GM12878 (cell line): ENCODE data around the gene XPOT. TPM values are rescaled to one million over a fixed set of nuclear protein-coding genes. Genes with fewer than 3 reads are reported as not detected.

Experiments used
- ATAC-seq: fragments of 200-7000 bp; cut with Tn5 transposase; 3 replicates; pipeline ENCODE4 v1.9.1; 2020; ENCODE audit warnings: mild to moderate bottlenecking, moderate library complexity
- BruUV-seq: library from RNA; stranded (reverse); fragments of 400-500 nt; replicated peaks from 2 replicates; lab custom pipeline; 2021; lab: Mats Ljungman, UMichigan
- CTCF ChIA-PET: fragments of 300-600 bp; sonication (Branson Sonifier 250); formaldehyde crosslinking; extraction: SDS; loops from one replicate; lab custom pipeline; 2021; ENCODE audit warnings: inconsistent platforms; lab: Yijun Ruan, JAX
- POLR2A ChIA-PET: fragments of 350-600 bp; formaldehyde crosslinking; extraction: SDS; loops from one replicate; lab custom pipeline; 2021; ENCODE audit warnings: inconsistent platforms; lab: Charles Lee
- RAD21 ChIA-PET: fragments of 300-600 bp; sonication (Branson Sonifier 250); formaldehyde crosslinking; loops from one replicate; lab custom pipeline; 2023; ENCODE audit warnings: antibody characterized with exemption; ENCODE audit not compliant: unreplicated experiment; lab: Charles Lee
- SMC1A ChIA-PET: fragments of 300-600 bp; sonication (Branson Sonifier 250); formaldehyde crosslinking; loops from one replicate; lab custom pipeline; 2023; ENCODE audit not compliant: unreplicated experiment, uncharacterized antibody; lab: Charles Lee
- DNase-seq: peaks from one replicate; pipeline ENCODE4 v3.0.0-alpha.2; 2011; ENCODE audit warnings: low read depth, low spot score
- FAIRE-seq: peaks from 3 replicates; lab custom pipeline; 2011; peaks lifted over from hg19 to GRCh38; lab: Jason Lieb, UNC
- H2AFZ ChIP-seq: 2 replicates; pipeline ENCODE4 v1.6.0; 2011; ENCODE audit warnings: low read depth, low read length, control low read depth; ENCODE audit not compliant: control insufficient read depth
- H3K27ac ChIP-seq: 2 replicates; pipeline ENCODE4 v1.5.1; 2011; ENCODE audit warnings: control low read depth; ENCODE audit not compliant: control insufficient read depth, insufficient read depth
- H3K27me3 ChIP-seq, 2 experiments: replicated peaks in 1 of 2; 2 replicates each; pipeline versions ENCODE4 v1.6.0 to v1.6.1; 2011; ENCODE audit warnings: low read length in 1 of 2; ENCODE audit not compliant: control insufficient read depth in 2 of 2, insufficient read depth in 2 of 2
- H3K36me3 ChIP-seq, 2 experiments: 2 replicates each; pipeline ENCODE4 v1.5.1; 2011; ENCODE audit warnings: low read length in 1 of 2; ENCODE audit not compliant: control insufficient read depth in 2 of 2, insufficient read depth in 2 of 2
- H3K4me1 ChIP-seq: 2 replicates; pipeline ENCODE4 v1.6.1; 2011; ENCODE audit warnings: mild to moderate bottlenecking, low read length, moderate library complexity, mixed read lengths; ENCODE audit not compliant: control insufficient read depth, insufficient read depth
- H3K4me2 ChIP-seq: 2 replicates; pipeline ENCODE4 v1.6.0; 2011; ENCODE audit warnings: control low read depth; ENCODE audit not compliant: control insufficient read depth, insufficient read depth
- H3K4me3 ChIP-seq: fragments of 200-600 bp; sonication (generic); 2 replicates; pipeline ENCODE4 v1.5.1; 2016
- H3K79me2 ChIP-seq: 2 replicates; pipeline ENCODE4 v1.6.0; 2011; ENCODE audit warnings: low read length; ENCODE audit not compliant: control insufficient read depth, insufficient read depth
- H3K9ac ChIP-seq: 2 replicates; pipeline ENCODE4 v1.8.0; 2011; ENCODE audit warnings: low read length, control low read depth, mixed read lengths; ENCODE audit not compliant: control insufficient read depth, insufficient read depth
- H3K9me3 ChIP-seq: replicated peaks from 3 replicates; pipeline ENCODE4 v1.5.1; 2011; ENCODE audit warnings: mild to moderate bottlenecking, low read length; ENCODE audit not compliant: control insufficient read depth, insufficient read depth
- H4K20me1 ChIP-seq: 2 replicates; pipeline ENCODE4 v1.6.0; 2011; ENCODE audit not compliant: control insufficient read depth, insufficient read depth
- BACH1 ChIP-seq: fragments of 450-650 bp; IDR thresholded peaks from 2 replicates; pipeline ENCODE4 v1.6.1; 2017; ENCODE audit warnings: mild to moderate bottlenecking, borderline replicate concordance
- ETV6 ChIP-seq, 2 experiments: fragments of 450-650 bp in 1 of 2; IDR thresholded peaks in 1 of 2; conservative IDR thresholded peaks in 1 of 2; 2 replicates each; pipeline ENCODE4 v1.6.1; 2014; ENCODE audit warnings: antibody characterized with exemption in 1 of 2, borderline replicate concordance in 1 of 2, low read depth in 1 of 2, mild to moderate bottlenecking in 1 of 2, moderate library complexity in 1 of 2
- IKZF1 ChIP-seq: fragments of 450-650 bp; conservative IDR thresholded peaks from 2 replicates; pipeline ENCODE4 v1.6.1; 2017; ENCODE audit warnings: antibody characterized with exemption, mild to moderate bottlenecking
- WGBS: methylation state at CpG from one replicate; pipeline ENCODE4 v1.1.6; 2016; ENCODE audit warnings: low lambda C conversion rate; ENCODE audit not compliant: insufficient replicate concordance, insufficient coverage; ENCODE audit errors: missing lambda C conversion rate; 5-methylcytosine and 5-hydroxymethylcytosine counted together
- in situ Hi-C: fragments of 300-500 bp; cut with MboI; formaldehyde crosslinking; loops from 9 replicates; pipeline ENCODE4 v1.14.3; 2018; ENCODE audit warnings: mixed read lengths
- intact Hi-C: fragments of 100-400 bp; cut with micrococcal nuclease; formaldehyde crosslinking; loops from one replicate; pipeline ENCODE4 v1.14.2; 2022; ENCODE audit not compliant: unreplicated experiment
- polyA plus RNA-seq, 11 experiments: library from polyadenylated mRNA; depleted of rRNA in 4 of 11; unstranded in 6 of 11; stranded (reverse) in 5 of 11; fragments of >200 nt; fragmentation: Nextera tagmentation in 4 of 11; fragmentation: Illumina TruSeq in 1 of 11; extraction: Ambion mirVana in 4 of 11; extraction: Trizol in 1 of 11; gene quantifications; 1 replicate in 1 of 11; 2 replicates in 10 of 11; pipeline versions ENCODE4 v1.2.1 to v1.2.3, GENCODE V29; 2011 to 2016; ENCODE audit warnings: inconsistent platforms in 2 of 11, missing spikeins in 2 of 11, low read depth in 1 of 11
- total RNA-seq, 4 experiments: library from RNA; depleted of rRNA in 3 of 4; stranded (reverse); fragments of >200 nt in 3 of 4; fragmentation: Illumina TruSeq in 1 of 4; extraction: Trizol in 1 of 4; gene quantifications; 2 replicates each; pipeline versions ENCODE4 v1.2.1 to v1.2.3, GENCODE V29; 2013 to 2021
- TF ChIP-seq, protein P1 (sequence below): fragments of 450-650 bp; IDR thresholded peaks from 2 replicates; pipeline ENCODE4 v1.6.1; 2017; ENCODE audit warnings: mild to moderate bottlenecking, moderate library complexity
- TF ChIP-seq, protein P2 (sequence below): IDR thresholded peaks from 2 replicates; pipeline ENCODE4 v1.6.1; 2011; ENCODE audit warnings: borderline replicate concordance, low read depth, mild to moderate bottlenecking, moderate library complexity, low read length; ENCODE audit not compliant: insufficient read depth, poor library complexity, severe bottlenecking

The XPOT gene
- total and polyA plus RNA-seq, 10 of the 15 experiments (the other 5 are each of a cell fraction or from before 2014, with no cell fraction given), result 11.9 to 66.3 (median 54.7) TPM

DNA sequence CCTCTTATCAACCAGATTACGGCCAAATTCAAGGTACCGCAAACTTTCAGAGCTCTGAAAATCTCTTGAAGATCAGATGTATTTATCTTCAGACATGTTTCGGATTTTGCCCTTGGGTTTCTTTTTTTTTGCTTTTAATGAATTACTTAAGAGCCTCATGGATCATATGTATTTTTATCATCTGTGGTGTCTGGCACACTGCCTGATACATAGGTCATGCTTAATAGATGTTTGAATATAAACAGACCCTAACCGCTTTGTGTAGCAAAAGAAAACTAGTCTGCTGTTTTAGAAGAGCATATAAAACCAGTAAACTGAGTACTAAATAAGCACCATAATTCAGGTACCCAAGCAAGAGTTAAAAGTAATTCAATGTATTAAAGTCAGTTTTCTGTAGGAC lies 27.6 kb downstream of the XPOT start:
- intact Hi-C loops (no loop called here), in situ Hi-C loops (no loop called here)
- DNase-seq (no peak), FAIRE-seq (no peak), ATAC-seq (no peak)
- H3K4me2 ChIP-seq, result no peak overlapping the region
- H3K4me1 ChIP-seq, result no peaks in the 10 kb centered on the region
- no TSS peak for BruUV-seq
- ChIA-PET RAD21 (no interaction called here), POLR2A (no interaction called here), CTCF (interaction anchor here (1.0 kb wide), 2 partner anchors 10 to 175 kb away, joined by 3 to 4 read pairs; no protein-coding TSS in a partner anchor), SMC1A (interaction anchor here (0.8 to 1.4 kb wide), 2 partner anchors 14 to 41 kb away, joined by 3 to 4 read pairs; no protein-coding TSS in a partner anchor)
- peaks cover 0 to 29% of the 10 kb centered on the region in 2 experiments for H3K36me3 ChIP-seq
- 94% methylated on average over 4 of the region's 4 CpGs for WGBS
- no peaks in the 10 kb centered on the region for H3K27me3 ChIP-seq
- H2AFZ ChIP-seq, result no peak overlapping the region
- no peaks in the 10 kb centered on the region for H4K20me1 ChIP-seq
- H3K9me3 ChIP-seq, result no peaks in the 10 kb centered on the region
- H3K79me2 ChIP-seq, result no peaks in the 10 kb centered on the region
- no peak overlapping the region for H3K4me3 ChIP-seq
- no peak overlapping the region for H3K9ac ChIP-seq
- TF ChIP-seq, protein P1, sequence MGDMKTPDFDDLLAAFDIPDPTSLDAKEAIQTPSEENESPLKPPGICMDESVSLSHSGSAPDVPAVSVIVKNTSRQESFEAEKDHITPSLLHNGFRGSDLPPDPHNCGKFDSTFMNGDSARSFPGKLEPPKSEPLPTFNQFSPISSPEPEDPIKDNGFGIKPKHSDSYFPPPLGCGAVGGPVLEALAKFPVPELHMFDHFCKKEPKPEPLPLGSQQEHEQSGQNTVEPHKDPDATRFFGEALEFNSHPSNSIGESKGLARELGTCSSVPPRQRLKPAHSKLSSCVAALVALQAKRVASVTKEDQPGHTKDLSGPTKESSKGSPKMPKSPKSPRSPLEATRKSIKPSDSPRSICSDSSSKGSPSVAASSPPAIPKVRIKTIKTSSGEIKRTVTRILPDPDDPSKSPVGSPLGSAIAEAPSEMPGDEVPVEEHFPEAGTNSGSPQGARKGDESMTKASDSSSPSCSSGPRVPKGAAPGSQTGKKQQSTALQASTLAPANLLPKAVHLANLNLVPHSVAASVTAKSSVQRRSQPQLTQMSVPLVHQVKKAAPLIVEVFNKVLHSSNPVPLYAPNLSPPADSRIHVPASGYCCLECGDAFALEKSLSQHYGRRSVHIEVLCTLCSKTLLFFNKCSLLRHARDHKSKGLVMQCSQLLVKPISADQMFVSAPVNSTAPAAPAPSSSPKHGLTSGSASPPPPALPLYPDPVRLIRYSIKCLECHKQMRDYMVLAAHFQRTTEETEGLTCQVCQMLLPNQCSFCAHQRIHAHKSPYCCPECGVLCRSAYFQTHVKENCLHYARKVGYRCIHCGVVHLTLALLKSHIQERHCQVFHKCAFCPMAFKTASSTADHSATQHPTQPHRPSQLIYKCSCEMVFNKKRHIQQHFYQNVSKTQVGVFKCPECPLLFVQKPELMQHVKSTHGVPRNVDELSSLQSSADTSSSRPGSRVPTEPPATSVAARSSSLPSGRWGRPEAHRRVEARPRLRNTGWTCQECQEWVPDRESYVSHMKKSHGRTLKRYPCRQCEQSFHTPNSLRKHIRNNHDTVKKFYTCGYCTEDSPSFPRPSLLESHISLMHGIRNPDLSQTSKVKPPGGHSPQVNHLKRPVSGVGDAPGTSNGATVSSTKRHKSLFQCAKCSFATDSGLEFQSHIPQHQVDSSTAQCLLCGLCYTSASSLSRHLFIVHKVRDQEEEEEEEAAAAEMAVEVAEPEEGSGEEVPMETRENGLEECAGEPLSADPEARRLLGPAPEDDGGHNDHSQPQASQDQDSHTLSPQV, result no peak
- no peak for TF ChIP-seq ETV6 (conservative IDR thresholded peaks at IDR 0.05 in 1 of 2, IDR thresholded peaks at IDR 0.05 in 1 of 2; ENCODE audit: borderline replicate concordance in 1 of 2, low read depth in 1 of 2)
- TF ChIP-seq BACH1, result no peak
- TF ChIP-seq IKZF1, result no peak
- TF ChIP-seq, protein P2, sequence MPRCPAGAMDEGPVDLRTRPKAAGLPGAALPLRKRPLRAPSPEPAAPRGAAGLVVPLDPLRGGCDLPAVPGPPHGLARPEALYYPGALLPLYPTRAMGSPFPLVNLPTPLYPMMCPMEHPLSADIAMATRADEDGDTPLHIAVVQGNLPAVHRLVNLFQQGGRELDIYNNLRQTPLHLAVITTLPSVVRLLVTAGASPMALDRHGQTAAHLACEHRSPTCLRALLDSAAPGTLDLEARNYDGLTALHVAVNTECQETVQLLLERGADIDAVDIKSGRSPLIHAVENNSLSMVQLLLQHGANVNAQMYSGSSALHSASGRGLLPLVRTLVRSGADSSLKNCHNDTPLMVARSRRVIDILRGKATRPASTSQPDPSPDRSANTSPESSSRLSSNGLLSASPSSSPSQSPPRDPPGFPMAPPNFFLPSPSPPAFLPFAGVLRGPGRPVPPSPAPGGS, result no peak
- no peak overlapping the region for H3K27ac ChIP-seq
